ENCODE results near the gene RPL36. TPM values are rescaled to one million over a fixed set of nuclear protein-coding genes. Genes with fewer than 3 reads are reported as not detected.

Gene RPL36
- total and polyA plus RNA-seq, 2 of the 8 experiments (the other 6 are each of a cell fraction or from before 2014, with no cell fraction given), result 951 to 1,075 TPM

- H4K5ac ChIP-seq (ENCODE audit: insufficient read length, low read depth, low read length), result no peak overlapping the region
- H4K20me1 ChIP-seq (replicated peaks in 1 of 2; ENCODE audit: control insufficient read depth in 1 of 2, insufficient read depth in 2 of 2, low read length in 2 of 2), result peaks cover 3 to 14% of the 10 kb centered on the region in 2 experiments
- H2BK12ac ChIP-seq (ENCODE audit: low read depth, low read length), result no peak overlapping the region
- H2BK5ac ChIP-seq (ENCODE audit: low read depth, low read length), result no peak overlapping the region
- TF ChIP-seq RXRA (IDR thresholded peaks at IDR 0.05; ENCODE audit: insufficient read depth, low read depth, low read length), result no peak
- TF ChIP-seq, protein P1, sequence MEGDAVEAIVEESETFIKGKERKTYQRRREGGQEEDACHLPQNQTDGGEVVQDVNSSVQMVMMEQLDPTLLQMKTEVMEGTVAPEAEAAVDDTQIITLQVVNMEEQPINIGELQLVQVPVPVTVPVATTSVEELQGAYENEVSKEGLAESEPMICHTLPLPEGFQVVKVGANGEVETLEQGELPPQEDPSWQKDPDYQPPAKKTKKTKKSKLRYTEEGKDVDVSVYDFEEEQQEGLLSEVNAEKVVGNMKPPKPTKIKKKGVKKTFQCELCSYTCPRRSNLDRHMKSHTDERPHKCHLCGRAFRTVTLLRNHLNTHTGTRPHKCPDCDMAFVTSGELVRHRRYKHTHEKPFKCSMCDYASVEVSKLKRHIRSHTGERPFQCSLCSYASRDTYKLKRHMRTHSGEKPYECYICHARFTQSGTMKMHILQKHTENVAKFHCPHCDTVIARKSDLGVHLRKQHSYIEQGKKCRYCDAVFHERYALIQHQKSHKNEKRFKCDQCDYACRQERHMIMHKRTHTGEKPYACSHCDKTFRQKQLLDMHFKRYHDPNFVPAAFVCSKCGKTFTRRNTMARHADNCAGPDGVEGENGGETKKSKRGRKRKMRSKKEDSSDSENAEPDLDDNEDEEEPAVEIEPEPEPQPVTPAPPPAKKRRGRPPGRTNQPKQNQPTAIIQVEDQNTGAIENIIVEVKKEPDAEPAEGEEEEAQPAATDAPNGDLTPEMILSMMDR (IDR thresholded peaks at IDR 0.05; ENCODE audit: control extremely low read depth in 1 of 3, insufficient read depth in 1 of 3, low read depth in 1 of 3, low read length in 3 of 3), result peak in 2 of 3 experiments; percentile 8 to 23; a peak in 1 of 4 replicates
- H3K79me2 ChIP-seq (ENCODE audit: control insufficient read depth in 1 of 2, insufficient read depth in 2 of 2, low read length in 2 of 2), result 0 out of 4 replicates have a peak, but pooled peaks cover 0 to 8% of the 10 kb centered on the region in 2 experiments
- H3K14ac ChIP-seq (ENCODE audit: insufficient read length), result no peak overlapping the region
- H3K23ac ChIP-seq (ENCODE audit: insufficient read length), result no peak overlapping the region
- no peak for DNase-seq (ENCODE audit: low read depth in 1 of 2, low spot score in 2 of 2)
- no peak overlapping the region for H3K4me2 ChIP-seq (ENCODE audit: insufficient read depth in 1 of 2, low read depth in 2 of 2, low read length in 2 of 2)
- no peak overlapping the region for H2BK15ac ChIP-seq (ENCODE audit: low read length)
- H3K4me3 ChIP-seq (ENCODE audit: extremely low read depth in 1 of 4, insufficient read depth in 2 of 4, low read depth in 3 of 4, low read length in 4 of 4), result no peak overlapping the region
- WGBS, 2 experiments (ENCODE audit: extremely low coverage in 1 of 2, insufficient coverage in 1 of 2, insufficient read length in 1 of 2, insufficient replicate concordance in 2 of 2, low coverage in 1 of 2, low lambda C conversion rate in 2 of 2, missing lambda C conversion rate in 1 of 2), result 91% methylated on average over 5 of the region's 5 CpGs; no CpG with 5 or more reads in 1 of the 2 experiments
- H4K8ac ChIP-seq (ENCODE audit: extremely low read depth, insufficient read depth, low read length), result no peak overlapping the region
- H2BK120ac ChIP-seq (replicated peaks; ENCODE audit: low read depth, low read length), result no peak overlapping the region
- POLR2A ChIA-PET (ENCODE audit: partially characterized antibody), result interaction anchor here (1.1 kb wide), 2 partner anchors 18 to 29 kb away, joined by 3 to 4 read pairs; partner anchors contain the start of genes SAFB and SAFB2
- no peak overlapping the region for H3K18ac ChIP-seq (ENCODE audit: extremely low read depth, low read length)
- no peak overlapping the region for H4K91ac ChIP-seq (replicated peaks; ENCODE audit: insufficient read length, low read length)
- H3K4ac ChIP-seq (replicated peaks; ENCODE audit: insufficient read length, low read depth, low read length), result no peak overlapping the region
- no peaks in the 10 kb centered on the region for H3K27me3 ChIP-seq (replicated peaks in 1 of 4; ENCODE audit: control insufficient read depth in 3 of 4, extremely low read depth in 1 of 4, insufficient read depth in 3 of 4, low read length in 3 of 4)
- no peak for FAIRE-seq
- CTCF ChIA-PET (ENCODE audit: partially characterized antibody), result interaction anchor here (0.8 to 1.2 kb wide), 3 partner anchors 9 to 17 kb away, joined by 3 to 4 read pairs (median 4); no protein-coding TSS in a partner anchor
- H3K27ac ChIP-seq (ENCODE audit: low read depth, low read length), result no peak overlapping the region
- no peaks in the 10 kb centered on the region; the same call in 1 of the 2 replicates for H3K79me1 ChIP-seq (ENCODE audit: low read depth, low read length)
- no peak overlapping the region for H3K56ac ChIP-seq (replicated peaks; ENCODE audit: insufficient read length, low read depth, low read length)
- no peak overlapping the region for H2BK20ac ChIP-seq (ENCODE audit: low read length)
- H2AFZ ChIP-seq (ENCODE audit: low read length), result no peak overlapping the region
- no peaks in the 10 kb centered on the region for H3K4me1 ChIP-seq (replicated peaks in 1 of 4; ENCODE audit: control insufficient read depth in 3 of 4, insufficient read depth in 4 of 4, low read length in 3 of 4)
- no peaks in the 10 kb centered on the region for H3K9me3 ChIP-seq (ENCODE audit: insufficient read depth in 2 of 2, low read depth in 1 of 2, low read length in 1 of 2)
- no peak overlapping the region for H3K9ac ChIP-seq (replicated peaks in 1 of 4; ENCODE audit: extremely low read depth in 1 of 4, low read depth in 3 of 4, low read length in 3 of 4)
- H2AK5ac ChIP-seq (ENCODE audit: low read depth, low read length), result no peak overlapping the region
- no peaks in the 10 kb centered on the region for H3K23me2 ChIP-seq (ENCODE audit: low read depth, low read length)
- H3K36me3 ChIP-seq (ENCODE audit: control insufficient read depth in 2 of 4, insufficient read depth in 4 of 4, low read length in 3 of 4), result peaks cover 46 to 90% (median 78%) of the 10 kb centered on the region in 4 experiments
Measured at GRCh38 chr19:5651361-5651760, 38.7 kb upstream of the RPL36 start.
